Upper lobe of left lung (tissue), 4 donors: ENCODE data around the gene FLNC.

Source experiments
- EP300 ChIP-seq, 4 donors: sonication (generic); formaldehyde crosslinking; IDR thresholded peaks; one replicate each; pipeline ENCODE4 v1.5.1; 2017; ENCODE audit warnings: antibody characterized with exemption in 4 of 4, control low read depth in 2 of 4
- TF ChIP-seq, protein P1 (sequence below), 6 experiments: fragments of 450-650 bp in 4 of 6; fragments of 200-600 bp in 2 of 6; sonication (generic) in 2 of 6; IDR thresholded peaks; one replicate each; pipeline ENCODE4 v1.5.1; 2016 to 2019; ENCODE audit warnings: antibody characterized with exemption in 6 of 6

DNA sequence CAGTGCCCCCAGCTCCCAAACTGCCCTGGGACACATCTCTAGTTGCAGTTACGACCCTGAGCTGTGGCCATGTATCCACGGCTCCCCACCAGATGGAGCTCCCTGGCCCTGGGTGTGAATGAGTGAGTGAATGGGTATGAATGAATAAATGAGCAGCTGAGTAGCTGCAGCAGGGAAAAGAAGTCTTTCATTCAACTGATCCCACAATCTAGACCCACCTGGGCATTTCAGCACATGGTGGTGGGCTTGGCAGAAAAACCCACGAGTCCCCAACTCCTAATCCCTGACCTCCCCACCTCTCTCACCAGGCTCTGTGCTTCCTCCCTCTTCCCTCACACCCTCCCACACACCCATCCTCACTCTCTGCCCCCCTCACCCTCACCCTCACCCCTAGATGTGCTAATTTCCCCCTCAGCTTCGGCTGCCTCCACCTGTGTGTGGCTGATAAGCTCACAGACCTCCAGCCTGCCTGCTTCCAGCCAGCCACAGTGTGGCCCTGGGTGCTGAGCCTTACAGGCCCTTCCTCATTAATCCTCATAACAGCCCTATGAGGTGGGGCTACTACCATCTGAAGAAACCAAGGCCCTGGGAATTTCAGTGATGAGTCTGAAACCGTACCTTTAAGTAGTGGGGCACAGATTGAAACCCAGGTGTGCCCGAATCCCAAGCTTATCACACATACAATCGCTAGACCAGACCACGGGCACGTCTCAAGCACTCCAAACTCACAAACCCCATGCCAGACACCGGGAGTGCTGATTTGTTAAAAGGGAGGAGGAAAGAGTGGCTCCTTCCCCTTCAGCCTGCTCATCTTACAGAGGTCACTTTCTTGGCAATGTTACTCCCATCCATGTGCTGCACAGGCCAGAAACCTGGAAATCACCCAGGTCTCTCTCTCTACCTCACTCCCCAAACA is 30.2 kb downstream of the FLNC start:
- TF ChIP-seq EP300 (IDR thresholded peaks at IDR 0.05), result no peak
- TF ChIP-seq, protein P1, sequence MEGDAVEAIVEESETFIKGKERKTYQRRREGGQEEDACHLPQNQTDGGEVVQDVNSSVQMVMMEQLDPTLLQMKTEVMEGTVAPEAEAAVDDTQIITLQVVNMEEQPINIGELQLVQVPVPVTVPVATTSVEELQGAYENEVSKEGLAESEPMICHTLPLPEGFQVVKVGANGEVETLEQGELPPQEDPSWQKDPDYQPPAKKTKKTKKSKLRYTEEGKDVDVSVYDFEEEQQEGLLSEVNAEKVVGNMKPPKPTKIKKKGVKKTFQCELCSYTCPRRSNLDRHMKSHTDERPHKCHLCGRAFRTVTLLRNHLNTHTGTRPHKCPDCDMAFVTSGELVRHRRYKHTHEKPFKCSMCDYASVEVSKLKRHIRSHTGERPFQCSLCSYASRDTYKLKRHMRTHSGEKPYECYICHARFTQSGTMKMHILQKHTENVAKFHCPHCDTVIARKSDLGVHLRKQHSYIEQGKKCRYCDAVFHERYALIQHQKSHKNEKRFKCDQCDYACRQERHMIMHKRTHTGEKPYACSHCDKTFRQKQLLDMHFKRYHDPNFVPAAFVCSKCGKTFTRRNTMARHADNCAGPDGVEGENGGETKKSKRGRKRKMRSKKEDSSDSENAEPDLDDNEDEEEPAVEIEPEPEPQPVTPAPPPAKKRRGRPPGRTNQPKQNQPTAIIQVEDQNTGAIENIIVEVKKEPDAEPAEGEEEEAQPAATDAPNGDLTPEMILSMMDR (IDR thresholded peaks at IDR 0.05), result no peak
